ENCODE data around the gene TMEM219.
"Not testable (repeated sequence)": the region's sequence is repeated elsewhere in the genome, so short reads cannot be mapped to it uniquely, and the experiment has no call there.

Gene TMEM219

DNA sequence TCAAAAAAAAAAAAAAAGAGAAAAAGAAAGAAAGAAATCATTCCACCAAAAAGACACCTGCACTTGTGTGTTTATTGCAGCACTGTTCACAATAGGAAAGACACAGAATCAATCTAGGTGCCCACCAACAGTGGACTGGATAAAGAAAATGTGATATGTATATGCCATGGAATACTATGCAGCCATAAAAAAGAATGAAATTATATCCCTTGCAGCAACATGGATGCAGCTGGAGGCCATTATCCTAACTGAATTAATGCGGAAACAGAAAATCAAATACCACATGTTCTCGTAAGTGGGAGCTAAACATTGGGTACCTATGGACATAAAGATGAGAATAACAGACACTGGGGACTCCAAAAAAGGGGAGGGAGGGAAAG, 55.4 kb downstream of the TMEM219 start:
- peaks cover 49% of the 10 kb centered on the region for H3K27me3 Mint-ChIP-seq (ENCODE audit: low read depth)
- no peak overlapping the region for H3K4me3 Mint-ChIP-seq
- H3K9me3 Mint-ChIP-seq, result no peaks in the 10 kb centered on the region
- H3K36me3 Mint-ChIP-seq (ENCODE audit: low read depth), result no peaks in the 10 kb centered on the region
- no peak overlapping the region for H3K27ac Mint-ChIP-seq
- peaks cover 5% of the 10 kb centered on the region for H3K4me1 Mint-ChIP-seq (ENCODE audit: low read depth)

DNA sequence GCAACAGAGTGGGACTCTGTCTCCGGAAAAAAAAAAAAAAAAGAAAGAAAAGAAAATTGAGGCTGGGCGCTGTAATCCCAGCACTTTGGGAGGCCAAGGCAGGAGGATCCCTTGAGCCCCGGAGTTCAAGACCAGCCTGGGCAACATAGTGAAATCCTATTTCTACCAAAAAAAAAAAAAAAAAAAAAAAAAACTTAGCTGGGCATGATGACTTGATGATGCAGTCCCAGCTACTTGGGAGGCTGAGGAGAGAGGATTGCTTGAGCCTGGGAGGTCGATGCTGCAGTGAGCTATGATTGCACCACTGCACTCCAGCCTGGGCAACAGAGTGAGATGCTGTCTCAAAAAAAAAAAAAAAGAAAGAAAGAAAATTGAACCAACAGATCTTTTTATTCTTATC, 56.1 kb downstream of the TMEM219 start:
- H3K36me3 Mint-ChIP-seq (ENCODE audit: low read depth); H3K27ac Mint-ChIP-seq; H3K4me3 Mint-ChIP-seq; H3K9me3 Mint-ChIP-seq; H3K4me1 Mint-ChIP-seq (ENCODE audit: low read depth): not testable (repeated sequence)
- H3K27me3 Mint-ChIP-seq (ENCODE audit: low read depth), result peaks cover 43% of the 10 kb centered on the region

DNA sequence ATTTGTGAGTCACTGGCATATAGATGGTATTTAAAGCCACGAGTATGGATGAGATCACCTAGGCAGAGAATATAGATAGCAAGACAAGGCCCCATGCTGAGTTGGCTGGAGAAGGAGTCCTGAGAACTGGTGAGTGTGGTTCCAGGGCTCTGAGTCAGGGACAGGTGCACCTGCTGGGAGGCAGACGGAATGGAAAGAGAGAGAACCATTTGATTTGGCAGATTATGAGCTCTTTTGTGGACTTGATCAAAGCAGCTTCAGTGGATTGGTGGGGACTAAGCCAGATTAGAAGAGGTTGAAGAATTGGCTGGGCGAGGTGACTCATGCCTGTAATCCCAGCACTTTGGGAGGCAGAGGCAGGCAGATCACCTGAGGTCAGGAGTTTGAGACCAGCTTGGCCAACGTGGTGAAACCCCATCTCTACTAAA, 56.9 kb downstream of the TMEM219 start:
- Mint-ChIP-seq H3K4me3 (no peak overlapping the region), H3K36me3 (ENCODE audit: low read depth) (no peaks in the 10 kb centered on the region), H3K27me3 (ENCODE audit: low read depth) (peaks cover 42% of the 10 kb centered on the region), H3K4me1 (ENCODE audit: low read depth) (peaks cover 5% of the 10 kb centered on the region), H3K27ac (no peak overlapping the region), H3K9me3 (no peaks in the 10 kb centered on the region)
